HEK293 (cell line): ENCODE results near the gene STAP1.

Experiments
- CTCF ChIA-PET: fragments of 350-600 bp; formaldehyde crosslinking; extraction: SDS; loops from one replicate; lab custom pipeline; 2021; ENCODE audit warnings: antibody characterized with exemption; lab: Yijun Ruan, JAX
- POLR2A ChIA-PET: fragments of 300-600 bp; formaldehyde crosslinking; extraction: SDS; loops from one replicate; lab custom pipeline; 2020; ENCODE audit warnings: antibody characterized with exemption, inconsistent platforms; lab: Yijun Ruan, JAX
- H3K27ac ChIP-seq: fragments of 200-500 bp; sonication (Bioruptor generic); 2 replicates; pipeline ENCODE4 v1.5.1; 2014; ENCODE audit warnings: low read depth, low read length, control low read depth, inconsistent platforms; ENCODE audit errors: extremely low read depth
- H3K36me3 ChIP-seq, 2 experiments: fragments of 200-500 bp in 1 of 2; sonication (Bioruptor generic) in 1 of 2; 1 replicate in 1 of 2; 2 replicates in 1 of 2; pipeline ENCODE4 v1.5.1; 2014 to 2017; ENCODE audit warnings: inconsistent platforms in 2 of 2, low read length in 2 of 2; ENCODE audit not compliant: control insufficient read depth in 2 of 2, insufficient read depth in 1 of 2
- H3K4me1 ChIP-seq: fragments of 200-500 bp; sonication (Bioruptor generic); 2 replicates; pipeline ENCODE4 v1.5.1; 2014; ENCODE audit warnings: mild to moderate bottlenecking, low read length, inconsistent platforms; ENCODE audit not compliant: control insufficient read depth, insufficient read depth
- H3K4me3 ChIP-seq: 2 replicates; pipeline ENCODE4 v1.5.1; 2011; ENCODE audit warnings: low read depth, mild to moderate bottlenecking, control low read depth, low read length, moderate library complexity
- H3K9me3 ChIP-seq: fragments of 200-500 bp; sonication (Bioruptor generic); 2 replicates; pipeline ENCODE4 v1.5.1; 2014; ENCODE audit warnings: low read depth, low read length, inconsistent platforms; ENCODE audit not compliant: control insufficient read depth, insufficient read depth
- BCL6B ChIP-seq: fragments of 450-650 bp; formaldehyde crosslinking; IDR thresholded peaks from 2 replicates; pipeline ENCODE4 v1.5.1; 2017; ENCODE audit warnings: missing biosample characterization, missing genetic modification characterization
- MYNN ChIP-seq: fragments of 450-650 bp; formaldehyde crosslinking; IDR thresholded peaks from 2 replicates; pipeline ENCODE4 v1.5.1; 2016; ENCODE audit warnings: missing biosample characterization, missing genetic modification characterization, borderline replicate concordance
- MZF1 ChIP-seq: fragments of 450-650 bp; formaldehyde crosslinking; IDR thresholded peaks from 2 replicates; pipeline ENCODE4 v1.5.1; 2017; ENCODE audit warnings: missing biosample characterization, missing genetic modification characterization, borderline replicate concordance
- ZBTB8A ChIP-seq: fragments of 450-650 bp; formaldehyde crosslinking; IDR thresholded peaks from 2 replicates; pipeline ENCODE4 v1.5.1; 2016; ENCODE audit warnings: missing biosample characterization, missing genetic modification characterization
- ZNF112 ChIP-seq: fragments of 450-650 bp; formaldehyde crosslinking; IDR thresholded peaks from 2 replicates; pipeline ENCODE4 v1.5.0; 2017; ENCODE audit warnings: missing biosample characterization, missing genetic modification characterization
- ZNF114 ChIP-seq: fragments of 450-650 bp; formaldehyde crosslinking; IDR thresholded peaks from 2 replicates; pipeline ENCODE4 v1.5.0; 2017; ENCODE audit warnings: missing biosample characterization, missing genetic modification characterization
- ZNF335 ChIP-seq: fragments of 450-650 bp; formaldehyde crosslinking; conservative IDR thresholded peaks from 2 replicates; pipeline ENCODE4 v1.5.1; 2016; ENCODE audit warnings: missing biosample characterization, missing genetic modification characterization
- ZNF391 ChIP-seq: fragments of 450-650 bp; formaldehyde crosslinking; IDR thresholded peaks from 2 replicates; pipeline ENCODE4 v1.5.1; 2016; ENCODE audit warnings: low read depth, missing biosample characterization, missing genetic modification characterization, borderline replicate concordance
- ZNF529 ChIP-seq: fragments of 450-650 bp; formaldehyde crosslinking; IDR thresholded peaks from 2 replicates; pipeline ENCODE4 v1.5.1; 2017; ENCODE audit warnings: missing genetic modification characterization, missing biosample characterization; ENCODE audit not compliant: insufficient replicate concordance
- ZNF530 ChIP-seq: fragments of 450-650 bp; formaldehyde crosslinking; IDR thresholded peaks from 2 replicates; pipeline ENCODE4 v1.5.1; 2016; ENCODE audit warnings: low read depth, missing biosample characterization, missing genetic modification characterization
- ZNF548 ChIP-seq: fragments of 450-650 bp; formaldehyde crosslinking; IDR thresholded peaks from 2 replicates; pipeline ENCODE4 v1.5.1; 2016; ENCODE audit warnings: missing biosample characterization, missing genetic modification characterization
- ZNF560 ChIP-seq: fragments of 450-650 bp; formaldehyde crosslinking; IDR thresholded peaks from 2 replicates; pipeline ENCODE4 v1.5.1; 2017; ENCODE audit warnings: missing biosample characterization, missing genetic modification characterization, borderline replicate concordance
- ZNF623 ChIP-seq: fragments of 450-650 bp; formaldehyde crosslinking; IDR thresholded peaks from 2 replicates; pipeline ENCODE4 v1.5.1; 2016; ENCODE audit warnings: missing biosample characterization, missing genetic modification characterization
- ZNF664 ChIP-seq: fragments of 450-650 bp; formaldehyde crosslinking; IDR thresholded peaks from 2 replicates; pipeline ENCODE4 v1.5.1; 2016; ENCODE audit warnings: missing biosample characterization, missing genetic modification characterization
- TF ChIP-seq, protein P1 (sequence below): fragments of 450-650 bp; formaldehyde crosslinking; IDR thresholded peaks from 2 replicates; pipeline ENCODE4 v1.5.1; 2017; ENCODE audit warnings: missing biosample characterization, missing genetic modification characterization
- TF ChIP-seq, protein P2 (sequence below): fragments of 450-650 bp; formaldehyde crosslinking; IDR thresholded peaks from 2 replicates; pipeline ENCODE4 v1.5.1; 2016; ENCODE audit warnings: missing biosample characterization, missing genetic modification characterization
- TF ChIP-seq, protein P3 (sequence below): fragments of 450-650 bp; formaldehyde crosslinking; conservative IDR thresholded peaks from 2 replicates; pipeline ENCODE4 v1.5.1; 2016; ENCODE audit warnings: low read depth, missing biosample characterization, missing genetic modification characterization
- TF ChIP-seq, protein P4 (sequence below): fragments of 450-650 bp; formaldehyde crosslinking; IDR thresholded peaks from 2 replicates; pipeline ENCODE4 v1.5.1; 2016; ENCODE audit warnings: missing biosample characterization, missing genetic modification characterization, low read depth

STAP1 gene

DNA sequence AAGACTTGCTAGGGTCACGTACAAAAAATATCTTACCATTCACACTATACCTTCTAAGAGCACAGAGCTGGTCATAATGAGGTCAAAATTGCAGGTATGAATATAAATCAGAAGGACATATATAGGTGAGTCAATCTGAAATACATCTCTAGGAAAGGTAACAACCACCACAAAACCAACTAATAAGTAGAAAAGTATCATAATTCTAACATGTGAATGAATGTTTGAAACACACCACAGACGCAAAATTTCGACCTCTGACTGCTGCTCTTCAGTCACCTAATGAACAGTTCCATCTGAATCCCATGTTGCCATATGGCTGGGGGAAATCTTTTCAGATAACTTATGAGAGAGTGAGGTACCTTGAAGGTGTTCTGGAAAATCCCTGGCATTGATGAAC lies 22.1 kb downstream of the STAP1 start (continued):
- TF ChIP-seq, protein P1, sequence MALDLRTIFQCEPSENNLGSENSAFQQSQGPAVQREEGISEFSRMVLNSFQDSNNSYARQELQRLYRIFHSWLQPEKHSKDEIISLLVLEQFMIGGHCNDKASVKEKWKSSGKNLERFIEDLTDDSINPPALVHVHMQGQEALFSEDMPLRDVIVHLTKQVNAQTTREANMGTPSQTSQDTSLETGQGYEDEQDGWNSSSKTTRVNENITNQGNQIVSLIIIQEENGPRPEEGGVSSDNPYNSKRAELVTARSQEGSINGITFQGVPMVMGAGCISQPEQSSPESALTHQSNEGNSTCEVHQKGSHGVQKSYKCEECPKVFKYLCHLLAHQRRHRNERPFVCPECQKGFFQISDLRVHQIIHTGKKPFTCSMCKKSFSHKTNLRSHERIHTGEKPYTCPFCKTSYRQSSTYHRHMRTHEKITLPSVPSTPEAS, result no peak
- TF ChIP-seq, protein P2, sequence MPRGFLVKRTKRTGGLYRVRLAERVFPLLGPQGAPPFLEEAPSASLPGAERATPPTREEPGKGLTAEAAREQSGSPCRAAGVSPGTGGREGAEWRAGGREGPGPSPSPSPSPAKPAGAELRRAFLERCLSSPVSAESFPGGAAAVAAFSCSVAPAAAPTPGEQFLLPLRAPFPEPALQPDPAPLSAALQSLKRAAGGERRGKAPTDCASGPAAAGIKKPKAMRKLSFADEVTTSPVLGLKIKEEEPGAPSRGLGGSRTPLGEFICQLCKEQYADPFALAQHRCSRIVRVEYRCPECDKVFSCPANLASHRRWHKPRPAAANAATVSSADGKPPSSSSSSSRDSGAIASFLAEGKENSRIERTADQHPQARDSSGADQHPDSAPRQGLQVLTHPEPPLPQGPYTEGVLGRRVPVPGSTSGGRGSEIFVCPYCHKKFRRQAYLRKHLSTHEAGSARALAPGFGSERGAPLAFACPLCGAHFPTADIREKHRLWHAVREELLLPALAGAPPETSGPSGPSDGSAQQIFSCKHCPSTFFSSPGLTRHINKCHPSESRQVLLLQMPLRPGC (tag by site-specific recombination), result no peak
- TF ChIP-seq ZNF391 (tag by site-specific recombination) (no peak), ZNF548 (tag by site-specific recombination) (no peak), ZNF529 (tag by site-specific recombination) (no peak)

DNA sequence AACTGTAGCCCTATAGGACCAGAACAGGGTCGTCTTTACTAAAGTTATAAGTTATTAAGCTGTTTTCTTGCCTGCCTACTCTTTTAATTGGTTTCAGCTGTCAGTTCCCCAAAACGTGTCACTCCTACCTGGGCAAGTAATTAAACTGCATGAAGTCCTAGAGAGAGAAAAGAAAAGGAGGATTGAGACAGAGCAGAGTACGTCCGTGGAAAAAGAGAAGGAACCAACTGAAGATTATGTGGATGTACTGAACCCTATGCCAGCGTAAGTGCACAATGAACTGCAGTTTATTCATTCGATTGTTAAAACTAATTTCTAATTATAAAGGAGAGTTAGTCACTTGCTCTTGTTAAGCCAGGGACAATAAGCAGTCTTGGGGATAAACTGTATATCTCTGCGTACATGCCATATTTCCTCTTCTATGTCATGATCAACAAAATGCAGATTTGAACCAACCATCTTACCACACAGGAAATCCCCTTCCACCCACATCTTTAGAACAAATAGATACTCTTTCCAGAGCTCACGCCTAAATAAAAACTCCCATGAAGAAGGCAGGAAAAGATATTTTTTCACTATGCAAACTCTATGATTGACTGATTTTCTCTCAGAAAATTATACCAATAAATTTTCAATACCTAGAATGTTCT lies 22.8 kb downstream of the STAP1 start:
- CTCF ChIA-PET, result no interaction called here

More for the DNA sequence above, 22.8 kb downstream of the STAP1 start:
- no peaks in the 10 kb centered on the region for H3K9me3 ChIP-seq
- no peak overlapping the region for H3K27ac ChIP-seq
- H3K36me3 ChIP-seq, result no peaks in the 10 kb centered on the region
- TF ChIP-seq ZBTB8A (tag by site-specific recombination) (no peak), ZNF560 (tag by site-specific recombination) (no peak), ZNF335 (no peak), ZNF114 (no peak), ZNF623 (tag by site-specific recombination) (no peak), ZNF530 (no peak), MZF1 (no peak), ZNF112 (tag by site-specific recombination) (no peak), BCL6B (tag by site-specific recombination) (no peak), MYNN (tag by site-specific recombination) (no peak), ZNF391 (tag by site-specific recombination) (no peak), ZNF664 (tag by site-specific recombination) (no peak)
- TF ChIP-seq, protein P3, sequence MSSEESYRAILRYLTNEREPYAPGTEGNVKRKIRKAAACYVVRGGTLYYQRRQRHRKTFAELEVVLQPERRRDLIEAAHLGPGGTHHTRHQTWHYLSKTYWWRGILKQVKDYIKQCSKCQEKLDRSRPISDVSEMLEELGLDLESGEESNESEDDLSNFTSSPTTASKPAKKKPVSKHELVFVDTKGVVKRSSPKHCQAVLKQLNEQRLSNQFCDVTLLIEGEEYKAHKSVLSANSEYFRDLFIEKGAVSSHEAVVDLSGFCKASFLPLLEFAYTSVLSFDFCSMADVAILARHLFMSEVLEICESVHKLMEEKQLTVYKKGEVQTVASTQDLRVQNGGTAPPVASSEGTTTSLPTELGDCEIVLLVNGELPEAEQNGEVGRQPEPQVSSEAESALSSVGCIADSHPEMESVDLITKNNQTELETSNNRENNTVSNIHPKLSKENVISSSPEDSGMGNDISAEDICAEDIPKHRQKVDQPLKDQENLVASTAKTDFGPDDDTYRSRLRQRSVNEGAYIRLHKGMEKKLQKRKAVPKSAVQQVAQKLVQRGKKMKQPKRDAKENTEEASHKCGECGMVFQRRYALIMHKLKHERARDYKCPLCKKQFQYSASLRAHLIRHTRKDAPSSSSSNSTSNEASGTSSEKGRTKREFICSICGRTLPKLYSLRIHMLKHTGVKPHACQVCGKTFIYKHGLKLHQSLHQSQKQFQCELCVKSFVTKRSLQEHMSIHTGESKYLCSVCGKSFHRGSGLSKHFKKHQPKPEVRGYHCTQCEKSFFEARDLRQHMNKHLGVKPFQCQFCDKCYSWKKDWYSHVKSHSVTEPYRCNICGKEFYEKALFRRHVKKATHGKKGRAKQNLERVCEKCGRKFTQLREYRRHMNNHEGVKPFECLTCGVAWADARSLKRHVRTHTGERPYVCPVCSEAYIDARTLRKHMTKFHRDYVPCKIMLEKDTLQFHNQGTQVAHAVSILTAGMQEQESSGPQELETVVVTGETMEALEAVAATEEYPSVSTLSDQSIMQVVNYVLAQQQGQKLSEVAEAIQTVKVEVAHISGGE (tag by site-specific recombination), result no peak
- TF ChIP-seq, protein P4, sequence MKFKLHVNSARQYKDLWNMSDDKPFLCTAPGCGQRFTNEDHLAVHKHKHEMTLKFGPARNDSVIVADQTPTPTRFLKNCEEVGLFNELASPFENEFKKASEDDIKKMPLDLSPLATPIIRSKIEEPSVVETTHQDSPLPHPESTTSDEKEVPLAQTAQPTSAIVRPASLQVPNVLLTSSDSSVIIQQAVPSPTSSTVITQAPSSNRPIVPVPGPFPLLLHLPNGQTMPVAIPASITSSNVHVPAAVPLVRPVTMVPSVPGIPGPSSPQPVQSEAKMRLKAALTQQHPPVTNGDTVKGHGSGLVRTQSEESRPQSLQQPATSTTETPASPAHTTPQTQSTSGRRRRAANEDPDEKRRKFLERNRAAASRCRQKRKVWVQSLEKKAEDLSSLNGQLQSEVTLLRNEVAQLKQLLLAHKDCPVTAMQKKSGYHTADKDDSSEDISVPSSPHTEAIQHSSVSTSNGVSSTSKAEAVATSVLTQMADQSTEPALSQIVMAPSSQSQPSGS (tag by site-specific recombination), result no peak
- TF ChIP-seq, all 188 proteins: peak for 0
- Histone ChIP-seq H3K4me1 (no peaks in the 10 kb centered on the region), H3K4me3 (no peak overlapping the region)
- POLR2A ChIA-PET, result no interaction called here
